SH-SY5Y (cell line): ENCODE results near the gene SDK1.

Source experiments
- GATA2 ChIP-seq: IDR thresholded peaks from 2 replicates; pipeline ENCODE4 v1.6.1; 2011; ENCODE audit warnings: mild to moderate bottlenecking, low read depth, low read length
- GATA3 ChIP-seq: IDR thresholded peaks from 2 replicates; pipeline ENCODE4 v1.6.1; 2011; ENCODE audit warnings: low read depth, mild to moderate bottlenecking, low read length, moderate library complexity

- TF ChIP-seq GATA3 (no peak), GATA2 (no peak)
Observed at GRCh38 chr7:4113271-4113670, 812.2 kb downstream of the SDK1 start.
